NCI-H187 (cell line): ENCODE data around the gene NSMCE1.
"Not testable (repeated sequence)": the region's sequence is repeated elsewhere in the genome, so short reads cannot be mapped to it uniquely, and the experiment has no call there.

Experiments used
- DNase-seq, 2 experiments: peaks; one replicate each; lab custom pipeline; 2025; lab: John Stamatoyannopoulos, UW

The NSMCE1 gene

DNA sequence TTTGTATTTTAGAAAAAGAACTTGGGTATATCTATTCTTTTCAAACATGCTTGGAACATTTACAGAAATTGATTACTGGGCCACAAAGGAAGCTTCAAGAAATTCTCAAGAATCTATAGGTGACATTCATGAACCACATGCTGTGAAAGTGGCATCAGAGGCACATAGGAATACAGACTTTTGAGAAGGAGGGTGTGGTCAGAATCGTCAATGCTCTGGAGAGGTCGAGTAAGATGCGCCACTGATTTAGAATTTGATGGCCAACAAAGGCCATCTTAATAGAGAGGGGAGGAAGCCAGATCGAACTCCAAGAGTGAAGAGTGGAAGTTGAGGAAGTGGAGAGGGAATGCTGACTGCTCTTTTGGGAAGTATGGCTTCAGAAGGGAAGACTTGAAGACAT is 3.5 kb upstream of the NSMCE1 start:
- no peak for DNase-seq

DNA sequence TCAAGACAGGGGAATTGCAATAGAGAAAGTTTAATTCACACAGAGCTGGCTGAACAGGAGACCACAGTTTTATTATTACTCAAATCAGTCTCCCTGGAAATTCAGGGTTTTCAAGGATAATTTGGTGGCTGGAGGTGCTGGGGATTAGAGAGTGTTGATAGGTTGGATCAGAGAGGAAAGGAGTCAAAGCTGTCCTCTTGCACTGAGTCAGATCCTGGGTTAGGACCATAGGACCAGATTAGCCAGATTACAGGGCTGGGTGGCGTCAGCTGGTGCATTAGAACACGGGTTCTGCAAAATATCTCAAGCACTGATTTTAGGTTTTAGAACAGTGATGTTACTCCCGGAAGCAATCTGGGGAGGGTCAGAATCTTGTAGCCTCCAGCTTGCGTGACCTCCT is 1.8 kb upstream of the NSMCE1 start:
- no peak for DNase-seq

DNA sequence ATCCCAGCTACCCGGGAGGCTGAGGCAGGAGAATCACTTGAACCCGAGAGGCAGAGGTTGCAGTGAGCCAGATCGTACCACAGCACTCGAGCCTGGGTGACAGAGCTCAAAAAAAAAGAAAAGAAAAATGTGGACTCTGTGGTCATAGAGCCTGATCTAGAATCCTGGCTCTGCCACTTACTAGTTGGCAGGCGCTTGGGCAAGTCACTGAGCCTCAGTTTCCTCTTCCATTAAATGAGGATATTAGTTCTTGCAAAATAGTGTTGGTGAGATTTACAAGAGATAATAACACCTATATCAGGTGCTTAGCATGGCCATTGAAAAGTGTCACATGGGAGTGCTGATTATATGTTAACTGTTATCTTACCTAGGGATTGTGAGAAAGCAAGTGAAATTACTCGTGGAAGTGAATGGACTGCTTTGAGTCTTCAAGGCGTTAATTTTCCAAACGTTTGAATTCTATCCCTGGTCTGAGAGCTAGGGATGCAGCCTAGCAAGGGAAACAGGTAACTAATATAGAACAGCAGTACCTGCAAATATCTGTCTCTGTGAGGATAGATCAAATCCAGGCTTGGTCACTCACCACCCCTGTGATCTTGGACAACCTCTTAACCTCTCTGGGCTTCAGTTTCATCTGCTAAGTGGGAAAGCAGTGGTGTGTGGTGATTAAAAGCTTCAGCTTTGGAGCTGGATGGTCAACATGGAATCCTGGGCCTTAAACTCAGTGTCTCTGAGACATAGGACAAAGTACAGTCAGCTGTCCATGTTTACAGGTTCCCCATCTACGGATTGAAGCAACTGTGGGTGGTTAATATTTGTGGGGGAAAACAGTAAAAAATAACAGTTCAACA is 953 bp upstream of the NSMCE1 start:
- no peak for DNase-seq

DNA sequence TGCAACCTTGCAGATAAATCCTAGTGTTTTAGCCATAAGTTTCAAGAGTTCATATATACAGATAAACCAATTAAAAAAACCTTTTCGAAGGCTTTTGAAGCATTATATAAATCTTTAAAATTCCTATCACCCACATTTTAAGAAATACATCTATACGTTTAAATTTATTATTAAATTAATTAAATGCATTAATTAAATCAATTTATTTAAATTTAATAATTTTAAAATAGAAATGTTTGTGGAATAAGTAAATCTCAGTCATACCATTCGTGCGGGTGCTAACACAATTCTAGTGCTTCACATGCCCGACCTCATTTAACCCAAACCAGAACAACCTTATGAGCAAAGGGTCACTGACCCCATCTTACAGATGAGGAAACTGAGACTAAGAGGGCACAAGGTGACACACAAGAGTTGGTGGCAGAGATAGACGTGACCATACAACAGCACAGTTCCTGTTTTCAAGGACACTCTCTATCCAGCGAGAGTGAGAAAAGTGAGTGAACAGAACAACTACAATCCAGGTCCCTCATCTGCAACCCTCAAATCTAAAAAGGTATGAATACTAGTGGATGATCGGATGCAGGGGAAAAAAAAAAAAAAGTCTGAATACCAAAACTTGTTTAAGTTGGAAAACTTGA is 1.4 kb downstream of the NSMCE1 start:
- no peak for DNase-seq

DNA sequence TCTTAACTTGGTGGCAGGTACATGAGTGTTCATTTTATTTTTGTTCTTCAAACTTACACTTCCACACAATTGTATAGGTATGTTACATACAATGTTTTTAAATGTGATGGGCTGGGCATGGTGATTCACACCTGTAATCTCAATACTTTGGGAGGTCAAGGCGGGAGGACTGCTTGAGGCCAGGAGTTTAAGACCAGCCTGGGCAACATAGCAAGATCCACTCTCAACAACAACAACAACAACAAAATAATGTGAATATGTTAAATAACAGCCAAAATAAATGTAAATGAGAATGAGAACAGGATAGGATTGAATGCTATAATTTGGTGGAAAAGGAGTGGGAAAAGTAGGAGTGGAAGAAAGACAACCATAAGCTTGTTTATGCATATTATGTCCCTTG is 2.6 kb downstream of the NSMCE1 start:
- DNase-seq, result no peak

DNA sequence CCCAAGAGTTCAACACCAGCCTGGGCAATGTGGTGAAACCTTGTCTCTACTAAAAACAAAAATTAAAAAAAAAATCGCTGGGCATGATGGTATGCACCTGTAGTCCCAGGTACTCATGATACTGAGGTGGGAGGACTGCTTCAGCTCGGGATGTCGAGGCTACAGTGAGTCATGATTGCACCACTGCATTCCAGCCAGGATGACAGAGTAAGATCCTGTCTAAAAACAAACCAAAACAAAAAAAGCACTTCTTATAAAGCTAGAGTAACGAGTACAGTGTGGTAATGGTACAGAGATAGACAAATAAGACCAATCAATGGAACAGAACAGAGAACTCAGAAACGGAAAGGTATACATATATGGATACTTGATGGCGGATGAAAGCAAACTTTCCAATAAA is 4.4 kb downstream of the NSMCE1 start:
- no peak for DNase-seq

DNA sequence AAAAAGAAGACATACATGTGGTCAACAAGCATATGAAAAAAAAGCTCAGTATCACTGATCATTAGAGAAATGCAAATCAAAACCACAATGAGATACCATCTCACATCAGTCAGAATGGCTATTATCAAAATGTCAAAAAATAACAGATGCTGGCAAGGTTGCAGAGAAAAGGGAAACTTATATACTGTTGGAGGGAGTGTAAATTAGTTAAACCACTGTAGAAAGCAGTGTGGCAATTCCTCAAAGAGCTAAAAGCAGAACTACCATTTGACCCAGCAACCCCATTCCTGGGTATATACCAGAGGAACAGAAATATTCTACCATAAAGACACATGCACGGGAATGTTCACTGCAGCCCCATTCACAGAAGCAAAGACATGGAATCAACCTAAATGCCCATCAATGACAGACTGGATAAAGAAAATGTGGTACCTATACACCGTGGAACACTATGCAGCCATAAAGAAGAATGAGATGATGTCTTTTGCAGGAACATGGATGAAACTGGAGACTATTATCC is 5.6 kb downstream of the NSMCE1 start:
- not testable (repeated sequence) for DNase-seq

DNA sequence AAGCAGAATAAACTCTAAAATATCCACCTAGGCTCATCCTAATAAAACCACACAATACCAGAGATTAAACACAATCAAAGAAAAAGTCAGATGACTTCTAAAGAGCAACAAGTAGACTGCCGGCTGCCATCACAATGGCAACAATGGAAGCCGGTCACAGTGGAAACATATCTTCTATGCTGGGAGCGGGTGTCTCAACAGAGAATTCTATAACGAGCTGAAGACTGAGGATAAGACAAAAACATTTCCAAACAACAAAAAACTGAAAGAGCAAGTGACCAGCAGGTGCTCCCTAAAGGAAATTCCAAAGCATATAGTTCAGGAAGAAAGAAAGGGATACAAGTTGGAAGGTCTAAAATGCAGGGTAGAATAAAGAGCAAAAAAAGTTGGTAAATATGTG is 8.9 kb downstream of the NSMCE1 start:
- no peak for DNase-seq

DNA sequence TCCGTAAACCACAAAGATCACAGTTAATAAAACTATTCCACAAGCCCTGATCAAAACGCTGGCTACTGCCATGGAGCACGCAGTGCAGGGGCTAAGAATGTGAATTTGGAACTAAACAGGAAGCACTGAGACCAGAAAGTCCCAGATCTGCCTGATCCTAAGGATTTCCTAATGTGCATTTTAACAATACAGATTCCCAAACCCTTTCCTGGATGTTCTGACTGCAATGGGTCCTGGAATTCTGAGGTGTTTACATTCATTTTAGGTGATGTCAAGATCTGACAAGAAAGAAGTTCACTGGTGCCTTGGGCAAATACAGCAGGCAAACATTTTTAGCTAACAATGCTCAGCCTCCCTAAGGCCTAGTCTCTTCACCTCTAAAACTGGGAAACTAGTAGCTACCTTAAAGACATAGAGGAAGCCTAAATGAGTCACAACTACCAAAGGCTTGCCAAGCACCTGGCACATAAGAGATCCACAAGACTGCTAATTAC is 10.3 kb downstream of the NSMCE1 start:
- no peak for DNase-seq

DNA sequence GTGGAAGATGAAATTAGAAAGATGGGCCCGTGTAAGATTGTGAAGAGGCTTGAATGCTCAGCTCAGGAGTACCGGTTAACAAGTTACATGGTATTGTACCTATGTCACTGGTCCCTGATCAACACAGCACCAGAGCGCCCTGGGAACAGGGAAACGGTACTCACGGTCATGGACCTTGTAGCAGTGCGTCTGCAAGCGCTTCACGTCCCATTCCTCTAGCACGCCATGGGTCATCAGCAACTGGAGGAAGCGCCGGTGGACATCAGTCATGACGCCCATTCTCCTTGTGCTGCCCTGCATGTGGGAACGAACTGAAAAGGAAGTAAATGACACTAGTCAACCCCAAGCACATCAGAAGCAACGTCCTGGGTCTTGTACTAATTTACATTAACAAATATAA is 11.3 kb downstream of the NSMCE1 start:
- DNase-seq, result no peak

DNA sequence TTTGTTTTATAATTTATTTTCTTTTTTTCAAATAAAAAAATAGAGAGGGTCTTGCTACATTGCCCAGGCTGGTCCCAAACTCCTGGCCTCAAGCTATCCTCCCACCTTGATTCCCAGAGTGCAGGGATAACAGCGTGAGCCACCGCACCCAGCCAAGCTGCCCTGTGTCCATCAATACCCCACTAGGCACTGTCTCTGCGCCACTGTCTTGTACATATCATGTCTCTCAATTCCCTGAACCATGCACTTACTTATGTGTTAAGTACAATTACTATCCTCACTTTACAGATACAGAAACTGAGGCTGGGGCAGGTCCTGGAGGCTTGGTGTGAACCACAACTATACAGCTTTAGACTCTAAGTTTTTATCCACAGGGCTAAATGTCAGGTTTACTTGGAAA is 11.7 kb downstream of the NSMCE1 start:
- no peak for DNase-seq

DNA sequence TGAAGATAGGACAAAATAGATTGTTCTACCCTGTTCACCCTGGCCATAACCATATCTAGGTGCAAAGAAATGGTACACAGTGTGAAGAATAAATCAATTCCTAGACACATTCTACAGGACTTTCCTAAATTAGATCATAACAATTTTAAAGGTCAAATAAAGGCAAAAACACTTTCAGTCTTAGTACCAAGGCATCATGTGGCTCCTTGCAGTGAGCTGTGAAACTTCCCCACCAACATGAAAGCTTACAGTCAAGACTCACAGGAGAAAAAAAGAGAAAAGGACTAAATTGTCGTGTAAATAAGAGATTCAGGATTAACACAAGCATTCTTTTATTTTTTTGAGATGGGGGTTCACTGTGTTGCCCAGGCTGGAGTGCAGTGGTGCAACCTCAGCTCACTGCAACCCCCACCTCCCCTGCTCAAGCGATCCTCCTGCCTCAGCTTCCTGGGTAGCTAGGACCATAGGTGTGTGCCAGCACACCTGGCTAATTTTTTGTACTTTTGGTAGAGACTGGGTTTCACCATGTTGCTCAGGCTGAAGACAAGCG is 14.2 kb downstream of the NSMCE1 start:
- no peak for DNase-seq

DNA sequence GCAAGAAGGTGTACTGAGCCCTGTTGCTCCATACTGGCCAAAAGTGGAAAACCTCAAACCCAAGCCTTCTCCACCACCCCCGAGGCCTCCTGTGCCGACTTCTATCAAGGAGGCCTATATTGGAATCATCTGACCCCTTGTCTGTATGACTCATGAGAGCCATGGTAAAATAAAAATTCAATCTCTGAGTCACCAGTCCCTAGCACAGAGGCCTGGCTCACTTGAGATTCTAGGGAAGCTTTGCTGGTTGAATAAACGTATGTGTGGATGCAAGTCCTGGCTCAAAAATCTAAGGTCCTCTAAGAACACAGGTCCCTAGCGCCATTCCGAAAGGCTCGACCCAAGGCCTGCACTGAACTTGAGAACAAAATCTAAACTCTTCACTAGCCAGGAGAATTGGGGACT is 15.0 kb downstream of the NSMCE1 start:
- no peak for DNase-seq

DNA sequence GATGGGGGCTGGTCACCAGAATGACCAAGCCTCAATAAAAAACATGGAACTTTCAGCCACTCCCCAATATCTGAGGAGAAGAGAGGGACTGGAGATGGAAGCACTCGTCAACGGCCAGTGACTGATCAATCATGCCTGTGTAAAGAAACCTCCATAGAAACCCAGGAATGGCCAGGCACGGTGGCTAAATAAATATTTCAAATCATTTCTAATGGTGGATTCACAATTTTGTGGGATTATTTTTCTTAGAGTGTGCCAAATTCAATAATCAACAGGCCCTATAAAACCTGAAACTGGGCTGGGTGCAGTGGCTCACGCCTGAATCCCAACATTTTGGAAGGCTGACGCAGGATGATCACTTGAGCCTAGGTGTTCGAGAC is 16.4 kb downstream of the NSMCE1 start:
- DNase-seq, result no peak

DNA sequence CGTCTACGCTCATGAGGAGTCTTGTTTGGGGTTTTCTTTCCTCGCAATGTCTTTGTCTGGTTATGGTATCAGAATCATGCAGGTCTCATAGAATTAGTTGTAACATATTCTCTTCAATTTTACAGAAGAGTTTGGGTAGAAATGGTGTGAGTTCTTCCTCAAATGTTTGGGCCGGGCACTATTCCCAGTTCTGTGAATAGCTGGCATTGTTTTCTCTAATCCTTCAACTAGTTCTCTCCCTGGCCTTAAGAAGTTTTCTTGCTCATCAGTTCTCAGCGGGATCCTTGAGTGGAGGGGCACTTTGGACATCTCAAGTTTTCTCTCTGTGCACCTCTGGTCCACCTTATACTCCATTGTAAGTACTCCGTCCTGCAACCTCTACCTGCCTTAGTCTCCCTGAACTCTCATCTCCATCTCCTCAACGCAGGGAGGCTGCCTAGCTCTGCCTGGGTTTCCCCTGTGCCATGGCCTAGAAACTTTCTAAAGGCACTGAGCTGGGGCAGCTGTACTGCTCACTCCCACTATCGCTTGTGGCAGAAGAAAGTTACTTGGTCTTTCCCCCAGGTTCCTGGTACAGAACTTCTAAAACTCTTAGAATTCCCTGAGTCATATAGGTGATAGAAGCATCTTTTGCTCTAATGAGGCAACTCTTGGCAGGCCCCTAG is 16.9 kb downstream of the NSMCE1 start:
- DNase-seq, result no peak

DNA sequence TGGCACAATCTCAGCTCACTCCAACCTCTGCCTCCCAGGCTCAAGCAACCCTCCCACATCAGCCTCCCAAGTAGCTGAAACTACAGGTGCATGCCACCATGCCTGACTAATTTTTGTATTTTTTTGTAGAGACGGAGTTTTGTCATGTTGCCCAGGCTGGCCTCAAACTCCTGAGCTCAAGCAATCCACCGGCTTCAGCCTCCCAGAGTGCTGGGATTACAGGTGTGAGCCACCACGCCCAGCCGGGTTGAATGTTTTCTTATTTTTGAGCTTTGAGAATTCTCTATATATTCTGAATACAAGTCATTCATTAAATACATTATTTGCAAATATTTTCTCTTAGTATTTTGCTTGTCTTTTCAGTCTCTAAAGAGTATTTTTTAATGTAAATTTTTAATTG is 19.7 kb downstream of the NSMCE1 start:
- DNase-seq, result not testable (repeated sequence)

DNA sequence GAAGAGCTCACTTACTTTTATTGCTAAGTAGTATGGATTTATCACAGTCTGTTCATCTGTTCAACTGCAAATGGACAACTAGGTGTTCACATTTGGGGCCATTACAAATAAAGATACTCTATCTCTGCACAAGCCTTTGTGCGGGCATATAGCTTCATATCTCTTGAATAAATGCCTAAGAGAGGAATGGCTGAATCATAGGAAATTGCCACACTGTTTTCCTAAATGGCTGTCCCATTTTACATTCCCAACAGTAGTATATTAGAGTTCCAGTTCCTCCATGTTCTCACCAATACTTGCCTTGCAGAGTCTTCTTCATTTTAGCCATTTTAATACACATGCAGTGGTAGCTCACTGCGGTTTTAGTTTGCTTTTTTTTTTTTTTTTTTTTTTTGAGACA is 20.5 kb downstream of the NSMCE1 start:
- DNase-seq, result no peak

DNA sequence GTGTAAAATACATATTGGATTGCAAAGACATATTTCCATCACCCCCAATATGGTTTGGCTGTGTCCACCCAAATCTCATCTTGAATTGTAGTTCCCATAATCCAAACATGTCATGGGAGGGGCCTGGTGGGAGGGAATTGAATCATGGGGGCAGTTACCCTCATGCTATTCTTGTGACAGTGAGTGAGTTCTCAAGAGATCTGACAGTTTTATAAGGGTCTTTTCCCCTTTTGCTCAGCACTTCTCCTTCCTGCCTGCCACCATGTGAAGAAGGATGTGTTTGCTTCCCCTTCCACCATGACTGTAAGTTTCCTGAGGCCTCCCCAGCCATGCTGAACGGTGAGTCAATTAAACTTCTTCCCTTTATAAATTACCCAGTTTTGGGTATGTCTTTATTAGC is 21.5 kb downstream of the NSMCE1 start:
- not testable (repeated sequence) for DNase-seq

DNA sequence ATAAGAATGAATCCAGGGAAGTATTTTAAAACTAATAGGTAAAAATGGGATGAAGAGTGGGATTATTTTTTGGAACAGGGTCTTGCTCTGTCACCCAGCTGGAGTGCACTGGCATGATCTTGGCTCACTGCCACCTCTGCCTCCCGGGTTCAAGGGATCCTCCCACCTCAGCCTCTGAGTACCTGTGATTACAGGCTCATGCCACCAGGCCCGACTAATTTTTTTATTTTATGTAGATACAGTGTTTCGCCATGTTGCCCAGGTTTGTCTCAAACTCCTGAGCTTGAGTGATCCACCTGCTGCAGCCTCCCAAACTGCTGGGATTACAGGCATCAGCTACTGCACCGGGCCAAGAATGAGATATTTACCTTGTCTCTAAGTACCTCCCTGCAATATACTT is 22.1 kb downstream of the NSMCE1 start:
- no peak for DNase-seq

DNA sequence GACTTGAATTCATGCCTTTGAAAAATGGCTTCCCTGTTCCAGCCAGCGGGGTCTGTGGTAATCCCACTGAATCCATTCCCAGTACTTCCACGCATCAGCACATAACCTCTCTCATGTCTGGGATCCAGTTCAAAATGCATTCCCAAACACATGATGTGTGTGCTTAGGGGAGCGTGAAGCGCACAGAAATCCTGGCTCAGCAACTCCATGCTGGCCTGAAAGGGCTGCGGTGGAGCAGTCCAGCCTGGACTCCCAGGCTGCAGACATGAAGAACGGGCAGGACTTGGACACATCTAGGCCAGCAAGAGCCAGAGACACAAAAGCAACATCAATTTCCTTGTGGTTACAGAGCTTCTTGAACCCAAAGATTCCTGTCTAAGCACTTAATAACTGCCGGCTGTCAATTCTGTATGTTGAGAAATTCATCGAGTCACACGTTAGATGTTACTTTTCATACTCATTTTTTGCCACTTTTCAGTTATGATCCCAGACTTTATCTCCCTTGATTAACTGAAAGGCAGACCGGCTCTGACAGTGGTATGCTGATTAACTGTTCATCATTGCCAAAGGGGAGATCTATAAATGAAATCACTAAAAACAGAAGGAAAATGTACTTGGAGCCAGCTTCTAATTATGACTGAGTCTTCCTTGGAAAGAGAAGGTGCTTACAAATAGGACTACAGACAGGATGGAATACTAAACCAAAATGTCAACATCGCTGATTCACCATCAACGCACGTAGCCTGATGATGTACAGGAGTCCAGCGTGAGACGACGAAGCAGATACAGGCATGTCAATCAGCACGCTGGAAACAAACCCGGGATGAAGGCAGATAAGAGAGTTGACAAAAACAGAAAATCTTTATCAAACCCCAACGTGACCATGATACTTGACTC is 23.0 kb downstream of the NSMCE1 start:
- DNase-seq, result no peak

DNA sequence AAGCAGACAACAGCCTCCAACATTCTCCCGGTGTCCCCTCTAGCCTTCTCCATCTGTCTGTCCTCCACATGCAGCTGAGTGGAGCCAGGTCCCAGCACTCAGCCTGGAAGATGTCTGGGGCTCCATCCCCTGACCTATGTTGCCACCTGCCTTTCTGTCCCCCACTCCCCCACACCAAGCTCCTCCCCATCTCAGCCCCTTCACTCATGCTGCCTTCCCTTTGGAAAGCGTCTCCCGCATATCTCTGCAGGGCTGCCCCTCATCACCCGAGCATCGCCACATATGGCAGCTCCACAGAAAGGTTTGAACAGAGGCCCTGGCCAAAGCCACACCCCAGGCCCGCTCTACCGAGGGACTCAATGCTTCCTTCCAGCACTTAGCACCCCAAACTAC is 24.2 kb downstream of the NSMCE1 start:
- no peak for DNase-seq
